SK-N-SH treated with all-trans-retinoic acid at 6 μM for 48 hours (cell line): ENCODE measurements around the gene CCL27.

ENCODE experiments used
- ZC3H10 ChIP-seq: fragments of 250-450 bp; sonication (Bioruptor Pico); IDR thresholded peaks from 2 replicates; pipeline ENCODE4 v1.5.1; 2021; ENCODE audit warnings: mild to moderate bottlenecking, moderate library complexity
- TF ChIP-seq, protein P1 (sequence below): fragments of 250-450 bp; sonication (Bioruptor Pico); IDR thresholded peaks from 2 replicates; pipeline ENCODE4 v1.5.0; 2020; ENCODE audit warnings: mild to moderate bottlenecking, moderate library complexity

- TF ChIP-seq ZC3H10 (CRISPR knock-in tag) = no peak
- TF ChIP-seq, protein P1, sequence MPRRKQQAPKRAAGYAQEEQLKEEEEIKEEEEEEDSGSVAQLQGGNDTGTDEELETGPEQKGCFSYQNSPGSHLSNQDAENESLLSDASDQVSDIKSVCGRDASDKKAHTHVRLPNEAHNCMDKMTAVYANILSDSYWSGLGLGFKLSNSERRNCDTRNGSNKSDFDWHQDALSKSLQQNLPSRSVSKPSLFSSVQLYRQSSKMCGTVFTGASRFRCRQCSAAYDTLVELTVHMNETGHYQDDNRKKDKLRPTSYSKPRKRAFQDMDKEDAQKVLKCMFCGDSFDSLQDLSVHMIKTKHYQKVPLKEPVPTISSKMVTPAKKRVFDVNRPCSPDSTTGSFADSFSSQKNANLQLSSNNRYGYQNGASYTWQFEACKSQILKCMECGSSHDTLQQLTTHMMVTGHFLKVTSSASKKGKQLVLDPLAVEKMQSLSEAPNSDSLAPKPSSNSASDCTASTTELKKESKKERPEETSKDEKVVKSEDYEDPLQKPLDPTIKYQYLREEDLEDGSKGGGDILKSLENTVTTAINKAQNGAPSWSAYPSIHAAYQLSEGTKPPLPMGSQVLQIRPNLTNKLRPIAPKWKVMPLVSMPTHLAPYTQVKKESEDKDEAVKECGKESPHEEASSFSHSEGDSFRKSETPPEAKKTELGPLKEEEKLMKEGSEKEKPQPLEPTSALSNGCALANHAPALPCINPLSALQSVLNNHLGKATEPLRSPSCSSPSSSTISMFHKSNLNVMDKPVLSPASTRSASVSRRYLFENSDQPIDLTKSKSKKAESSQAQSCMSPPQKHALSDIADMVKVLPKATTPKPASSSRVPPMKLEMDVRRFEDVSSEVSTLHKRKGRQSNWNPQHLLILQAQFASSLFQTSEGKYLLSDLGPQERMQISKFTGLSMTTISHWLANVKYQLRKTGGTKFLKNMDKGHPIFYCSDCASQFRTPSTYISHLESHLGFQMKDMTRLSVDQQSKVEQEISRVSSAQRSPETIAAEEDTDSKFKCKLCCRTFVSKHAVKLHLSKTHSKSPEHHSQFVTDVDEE (CRISPR knock-in tag) = no peak
These were observed 13.8 kb downstream of the CCL27 start for GRCh38 chr9:34648673-34649072.
